PC-9 (cell line): ENCODE data around the gene RGS3. TPM values are rescaled to one million over a fixed set of nuclear protein-coding genes. Genes with fewer than 3 reads are reported as not detected.

Experiments used
- BruUV-seq: library from RNA; stranded (reverse); fragments of 400-500 nt; replicated peaks from 2 replicates; lab custom pipeline; 2021; lab: Mats Ljungman, UMichigan
- CTCF ChIA-PET: fragments of 300-600 bp; sonication (Branson Sonifier 250); formaldehyde crosslinking; loops from one replicate; lab custom pipeline; 2022; ENCODE audit warnings: antibody characterized with exemption; lab: Charles Lee
- POLR2A ChIA-PET: fragments of 300-600 bp; sonication (Branson Sonifier 250); formaldehyde crosslinking; loops from one replicate; lab custom pipeline; 2022; ENCODE audit warnings: antibody characterized with exemption; ENCODE audit not compliant: unreplicated experiment; lab: Charles Lee
- DNase-seq, 2 experiments: peaks; one replicate each; pipeline versions ENCODE4 v3.0.0 to v3.0.0-alpha.2; 2015 to 2022; ENCODE audit warnings: mixed read lengths in 1 of 2
- H2AFZ ChIP-seq: fragments of 200-600 bp; sonication (generic); 2 replicates; pipeline ENCODE4 v1.8.1; 2017; ENCODE audit warnings: antibody characterized with exemption
- H3F3A ChIP-seq: fragments of 200-600 bp; sonication (generic); 2 replicates; pipeline ENCODE4 v1.8.1; 2017; ENCODE audit warnings: antibody characterized with exemption, mild to moderate bottlenecking, low read depth; ENCODE audit not compliant: insufficient read depth
- H3K27ac ChIP-seq: fragments of 200-600 bp; sonication (generic); 2 replicates; pipeline ENCODE4 v1.6.1; 2016; ENCODE audit warnings: mixed run types
- H3K27me3 ChIP-seq: fragments of 200-600 bp; sonication (generic); 2 replicates; pipeline ENCODE4 v1.6.1; 2016; ENCODE audit warnings: low read depth, mixed run types; ENCODE audit not compliant: insufficient read depth
- H3K36me3 ChIP-seq: fragments of 200-600 bp; sonication (generic); 2 replicates; pipeline ENCODE4 v1.6.1; 2016; ENCODE audit warnings: low read depth, mixed run types
- H3K4me1 ChIP-seq: fragments of 200-600 bp; sonication (generic); replicated peaks from 2 replicates; pipeline ENCODE4 v1.6.1; 2016; ENCODE audit warnings: mixed run types; ENCODE audit not compliant: insufficient read depth
- H3K4me2 ChIP-seq: fragments of 200-600 bp; sonication (generic); 2 replicates; pipeline ENCODE4 v1.6.1; 2017; ENCODE audit warnings: mixed run types
- H3K4me3 ChIP-seq: fragments of 200-600 bp; sonication (generic); 2 replicates; pipeline ENCODE4 v1.6.1; 2016; ENCODE audit warnings: mixed run types
- H3K79me2 ChIP-seq: fragments of 200-600 bp; sonication (generic); 2 replicates; pipeline ENCODE4 v1.6.1; 2017; ENCODE audit warnings: low read depth, mixed run types
- H3K9me2 ChIP-seq: fragments of 200-600 bp; sonication (generic); 2 replicates; pipeline ENCODE4 v1.8.1; 2017; ENCODE audit warnings: mild to moderate bottlenecking; ENCODE audit not compliant: insufficient read depth
- H3K9me3 ChIP-seq: fragments of 200-600 bp; sonication (generic); 2 replicates; pipeline ENCODE4 v1.8.1; 2016; ENCODE audit warnings: low read depth; ENCODE audit not compliant: insufficient read depth
- H4K20me1 ChIP-seq: fragments of 200-600 bp; sonication (generic); 2 replicates; pipeline ENCODE4 v1.8.1; 2017; ENCODE audit not compliant: insufficient read depth
- EZH2 ChIP-seq: fragments of 200-600 bp; sonication (generic); IDR thresholded peaks from 2 replicates; pipeline ENCODE4 v1.8.0; 2017; ENCODE audit warnings: antibody characterized with exemption, low read depth
- intact Hi-C: fragments of 100-400 bp; cut with micrococcal nuclease; formaldehyde crosslinking; loops from one replicate; pipeline ENCODE4 v1.10.0; 2022; ENCODE audit not compliant: unreplicated experiment
- total RNA-seq: library from RNA; stranded (reverse); gene quantifications from 2 replicates; pipeline ENCODE4 v1.2.3, GENCODE V29; 2021
- TF ChIP-seq, protein P1 (sequence below): fragments of 200-600 bp; sonication (generic); conservative IDR thresholded peaks from 2 replicates; pipeline ENCODE4 v1.6.1; 2017; ENCODE audit warnings: mixed run types, antibody characterized with exemption, mild to moderate bottlenecking, moderate library complexity

RGS3 gene
- total RNA-seq, 1 experiment from 2014 or later: 75.8 TPM

DNA sequence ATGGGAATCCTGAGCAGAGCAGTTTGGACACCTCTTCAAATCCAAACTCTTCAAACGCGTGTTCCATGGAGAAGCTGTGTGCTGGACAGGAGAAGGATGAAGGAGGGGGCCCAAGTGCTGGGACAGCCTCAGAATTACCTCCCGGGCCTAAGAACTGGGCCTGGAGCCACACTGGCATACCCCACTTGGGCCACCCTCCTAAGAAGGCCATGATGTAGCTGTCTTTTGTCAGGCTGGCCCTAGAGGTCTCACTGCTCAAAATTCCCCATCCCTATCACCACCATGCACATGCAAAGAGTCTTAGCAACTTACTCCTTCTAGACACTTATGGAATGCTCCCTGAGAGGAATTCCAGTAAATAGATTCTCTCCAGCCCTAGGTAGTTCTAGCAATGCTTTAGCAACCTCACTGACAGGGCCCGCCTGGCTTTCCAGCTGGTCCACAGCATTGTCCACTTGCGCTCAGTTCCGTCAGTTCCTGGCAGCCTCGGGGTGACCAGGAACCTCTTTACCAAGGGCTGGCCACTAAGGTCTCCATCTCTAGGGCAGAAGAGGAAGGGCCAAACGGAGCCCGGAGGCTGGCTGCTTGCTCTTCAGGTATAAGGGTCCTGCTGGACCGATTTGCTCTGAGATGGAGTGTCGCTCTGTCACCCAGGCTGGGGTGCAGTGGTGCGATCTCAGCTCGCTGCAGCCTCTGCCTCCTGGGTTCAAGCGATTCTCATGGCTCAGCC is 75.3 kb downstream of the RGS3 start:
- TF ChIP-seq EZH2: no peak
- TF ChIP-seq, protein P1, sequence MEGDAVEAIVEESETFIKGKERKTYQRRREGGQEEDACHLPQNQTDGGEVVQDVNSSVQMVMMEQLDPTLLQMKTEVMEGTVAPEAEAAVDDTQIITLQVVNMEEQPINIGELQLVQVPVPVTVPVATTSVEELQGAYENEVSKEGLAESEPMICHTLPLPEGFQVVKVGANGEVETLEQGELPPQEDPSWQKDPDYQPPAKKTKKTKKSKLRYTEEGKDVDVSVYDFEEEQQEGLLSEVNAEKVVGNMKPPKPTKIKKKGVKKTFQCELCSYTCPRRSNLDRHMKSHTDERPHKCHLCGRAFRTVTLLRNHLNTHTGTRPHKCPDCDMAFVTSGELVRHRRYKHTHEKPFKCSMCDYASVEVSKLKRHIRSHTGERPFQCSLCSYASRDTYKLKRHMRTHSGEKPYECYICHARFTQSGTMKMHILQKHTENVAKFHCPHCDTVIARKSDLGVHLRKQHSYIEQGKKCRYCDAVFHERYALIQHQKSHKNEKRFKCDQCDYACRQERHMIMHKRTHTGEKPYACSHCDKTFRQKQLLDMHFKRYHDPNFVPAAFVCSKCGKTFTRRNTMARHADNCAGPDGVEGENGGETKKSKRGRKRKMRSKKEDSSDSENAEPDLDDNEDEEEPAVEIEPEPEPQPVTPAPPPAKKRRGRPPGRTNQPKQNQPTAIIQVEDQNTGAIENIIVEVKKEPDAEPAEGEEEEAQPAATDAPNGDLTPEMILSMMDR: no peak
- no peaks in the 10 kb centered on the region for H3K9me2 ChIP-seq
- H3K4me1 ChIP-seq: no peaks in the 10 kb centered on the region
- no peaks in the 10 kb centered on the region for H3K9me3 ChIP-seq
- H3K27me3 ChIP-seq: no peaks in the 10 kb centered on the region
- no peak overlapping the region for H3K4me3 ChIP-seq
- intact Hi-C loops: no loop called here
- no peak overlapping the region for H2AFZ ChIP-seq
- no peak overlapping the region for H3K4me2 ChIP-seq
- DNase-seq: no peak
- H3K36me3 ChIP-seq: no peaks in the 10 kb centered on the region
- no peak overlapping the region for H3K27ac ChIP-seq
- H3K79me2 ChIP-seq: no peaks in the 10 kb centered on the region
- H4K20me1 ChIP-seq: no peaks in the 10 kb centered on the region
- POLR2A ChIA-PET: no interaction called here
- no TSS peak for BruUV-seq
- no peaks in the 10 kb centered on the region for H3F3A ChIP-seq
- CTCF ChIA-PET: no interaction called here

DNA sequence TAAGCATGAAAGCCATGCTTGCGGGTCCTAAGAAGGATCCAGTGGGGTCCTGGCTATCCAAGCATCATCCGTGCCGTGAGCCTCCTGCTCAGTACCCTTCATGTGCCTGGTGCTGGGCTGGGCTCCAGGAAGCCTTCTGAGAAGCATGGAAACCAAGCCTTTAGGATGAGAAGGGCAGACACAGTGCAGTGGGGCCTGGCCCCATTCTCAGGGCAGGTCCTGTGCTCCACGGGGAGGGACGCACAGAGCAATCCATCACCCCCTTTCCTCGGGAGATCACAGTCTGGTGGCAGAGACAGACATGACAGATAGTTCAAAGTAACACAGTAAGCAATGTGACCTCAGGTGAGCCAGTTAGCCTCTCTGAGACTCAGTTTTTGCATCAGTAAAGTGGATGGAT is 76.9 kb downstream of the RGS3 start:
- H3K79me2 ChIP-seq: no peaks in the 10 kb centered on the region
- no peak overlapping the region for H3K4me3 ChIP-seq
- no peak overlapping the region for H3K4me2 ChIP-seq
- DNase-seq: no peak
- ChIA-PET CTCF (no interaction called here), POLR2A (interaction anchor here (0.5 kb wide), 2 partner anchors 21 to 1941 kb away, joined by 5 to 6 read pairs; partner anchors contain the start of gene PTGR1)
- H3K4me1 ChIP-seq: no peaks in the 10 kb centered on the region
- H3K27ac ChIP-seq: no peak overlapping the region
- intact Hi-C loops: no loop called here
- no peaks in the 10 kb centered on the region for H3K9me3 ChIP-seq
- no peaks in the 10 kb centered on the region for H3K36me3 ChIP-seq
- H2AFZ ChIP-seq: no peak overlapping the region
- TF ChIP-seq, protein P1: no peak
- TF ChIP-seq EZH2: no peak
- H4K20me1 ChIP-seq: no peaks in the 10 kb centered on the region
- H3K9me2 ChIP-seq: no peaks in the 10 kb centered on the region
- no peaks in the 10 kb centered on the region for H3F3A ChIP-seq
- no TSS peak for BruUV-seq
- H3K27me3 ChIP-seq: no peaks in the 10 kb centered on the region

- H3F3A ChIP-seq: no peaks in the 10 kb centered on the region
- no peak overlapping the region for H3K4me2 ChIP-seq
- no peaks in the 10 kb centered on the region for H3K9me3 ChIP-seq
- no peak overlapping the region for H3K4me3 ChIP-seq
- H3K4me1 ChIP-seq: no peaks in the 10 kb centered on the region
- BruUV-seq: no TSS peak
- H3K27me3 ChIP-seq: no peaks in the 10 kb centered on the region
- no peaks in the 10 kb centered on the region for H4K20me1 ChIP-seq
- intact Hi-C loops: no loop called here
- ChIA-PET POLR2A (no interaction called here), CTCF (no interaction called here)
- no peaks in the 10 kb centered on the region for H3K9me2 ChIP-seq
- DNase-seq: peak in 1 of 2 experiments; percentile 43
- no peak overlapping the region for H2AFZ ChIP-seq
- H3K79me2 ChIP-seq: no peaks in the 10 kb centered on the region
- no peaks in the 10 kb centered on the region for H3K36me3 ChIP-seq
- TF ChIP-seq, protein P1: no peak
- TF ChIP-seq EZH2: no peak
- no peak overlapping the region for H3K27ac ChIP-seq
Observed at GRCh38 chr9:113541019-113541900, 77.7 kb downstream of the RGS3 start.
